Erythroblast (primary cell): Measurements from ENCODE around the gene IL20RB.

Experiments
- GATA1 ChIP-seq: IDR thresholded peaks from 2 replicates; pipeline ENCODE4 v1.6.1; 2011; ENCODE audit warnings: low read depth, mild to moderate bottlenecking, control low read depth, low read length, moderate library complexity
- POLR2A ChIP-seq: IDR thresholded peaks from 2 replicates; pipeline ENCODE4 v1.6.1; 2011; ENCODE audit warnings: mild to moderate bottlenecking, low read length

GRCh38 chr3:136982520-136983138, 24.8 kb downstream of the IL20RB start:
- no peak for TF ChIP-seq POLR2A
- no peak for TF ChIP-seq GATA1
